ENCODE results near the gene PSEN1.

- TF ChIP-seq CTCF (IDR thresholded peaks at IDR 0.05) (no peak), POLR2A (IDR thresholded peaks at IDR 0.05) (no peak), POLR2AphosphoS5 (IDR thresholded peaks at IDR 0.05) (no peak), EP300 (IDR thresholded peaks at IDR 0.05) (no peak)
These were observed 7.3 kb downstream of the PSEN1 start for GRCh38 chr14:73143617-73144016.

All from gastroesophageal sphincter (tissue), 3 donors.